A673 (cell line): ENCODE measurements around the gene FETUB. TPM values are rescaled to one million over a fixed set of nuclear protein-coding genes. Genes with fewer than 3 reads are reported as not detected.
A peak's percentile ranks its signal among the peaks of the same experiment; 100 is the strongest.

Source experiments
- BruUV-seq: library from RNA; stranded (reverse); fragments of 400-500 nt; replicated peaks from 2 replicates; lab custom pipeline; 2021; lab: Mats Ljungman, UMichigan
- CTCF ChIA-PET: fragments of 300-600 bp; sonication (Branson Sonifier 250); formaldehyde crosslinking; loops from one replicate; lab custom pipeline; 2022; ENCODE audit warnings: antibody characterized with exemption; lab: Charles Lee
- POLR2A ChIA-PET: fragments of 300-600 bp; sonication (Branson Sonifier 250); formaldehyde crosslinking; loops from one replicate; lab custom pipeline; 2022; ENCODE audit warnings: antibody characterized with exemption; ENCODE audit not compliant: low non-redundant PET; lab: Charles Lee
- DNase-seq: peaks from one replicate; pipeline ENCODE4 v3.0.0-alpha.2; 2015; ENCODE audit warnings: low spot score
- H3K27ac ChIP-seq: fragments of 200-600 bp; sonication (generic); 2 replicates; pipeline ENCODE4 v1.5.1; 2016; ENCODE audit warnings: mixed run types, low read depth, mild to moderate bottlenecking, mixed read lengths, antibody characterized with exemption, low read length; ENCODE audit not compliant: poor library complexity, severe bottlenecking
- H3K27me3 ChIP-seq: fragments of 200-600 bp; sonication (generic); replicated peaks from 2 replicates; pipeline ENCODE4 v1.6.1; 2017; ENCODE audit warnings: mixed run types, low read depth, mild to moderate bottlenecking, mixed read lengths, antibody characterized with exemption, low read length; ENCODE audit not compliant: insufficient read depth, poor library complexity
- H3K36me3 ChIP-seq: fragments of 200-600 bp; sonication (generic); 2 replicates; pipeline ENCODE4 v1.6.1; 2016; ENCODE audit warnings: mixed run types, mild to moderate bottlenecking, mixed read lengths, antibody characterized with exemption, low read length; ENCODE audit not compliant: insufficient read depth, poor library complexity, severe bottlenecking
- H3K4me1 ChIP-seq: fragments of 200-600 bp; sonication (generic); 2 replicates; pipeline ENCODE4 v1.6.1; 2017; ENCODE audit warnings: mixed run types, mild to moderate bottlenecking, mixed read lengths, antibody characterized with exemption, low read length; ENCODE audit not compliant: insufficient read depth, poor library complexity, severe bottlenecking
- H3K4me3 ChIP-seq: fragments of 200-600 bp; sonication (generic); 2 replicates; pipeline ENCODE4 v1.5.1; 2016; ENCODE audit warnings: low read depth, mixed run types, mild to moderate bottlenecking, mixed read lengths, low read length; ENCODE audit not compliant: poor library complexity, severe bottlenecking
- H3K9me3 ChIP-seq: fragments of 200-600 bp; sonication (generic); 2 replicates; pipeline ENCODE4 v1.6.1; 2016; ENCODE audit warnings: mixed run types, low read depth, mild to moderate bottlenecking, mixed read lengths, antibody characterized with exemption, low read length; ENCODE audit not compliant: poor library complexity, severe bottlenecking
- CTCF ChIP-seq: fragments of 300-800, 200-600 bp; sonication (generic); conservative IDR thresholded peaks from 2 replicates; pipeline ENCODE4 v1.5.1; 2017; ENCODE audit warnings: low read depth, mild to moderate bottlenecking, antibody characterized with exemption, low read length, moderate library complexity, mixed read lengths
- EZH2 ChIP-seq: fragments of 200-600 bp; sonication (generic); IDR thresholded peaks from 2 replicates; pipeline ENCODE4 v1.6.1; 2017; ENCODE audit warnings: borderline replicate concordance, low read depth, mild to moderate bottlenecking, mixed read lengths, antibody characterized with exemption, low read length; ENCODE audit not compliant: poor library complexity, severe bottlenecking
- intact Hi-C: fragments of 100-400 bp; cut with micrococcal nuclease; formaldehyde crosslinking; loops from one replicate; pipeline ENCODE4 v1.10.0; 2022; ENCODE audit not compliant: unreplicated experiment
- total RNA-seq: library from RNA; stranded (reverse); gene quantifications from 2 replicates; pipeline ENCODE4 v1.2.3, GENCODE V29; 2021

The FETUB gene
- total RNA-seq, 1 experiment from 2014 or later, result not detected

- H3K9me3 ChIP-seq, result no peaks in the 10 kb centered on the region
- H3K27ac ChIP-seq, result peak overlapping the region; percentile 87
- H3K4me1 ChIP-seq, result peaks cover 35% of the 10 kb centered on the region
- no peaks in the 10 kb centered on the region for H3K36me3 ChIP-seq
- H3K27me3 ChIP-seq, result no peaks in the 10 kb centered on the region
- CTCF ChIA-PET, result interaction anchor here (0.6 to 1.9 kb wide), 6 partner anchors 32 to 526 kb away, joined by 3 to 7 read pairs (median 4); partner anchors contain the start of genes DNAJB11 and RPL39L
- intact Hi-C loops, result loop anchor here (2.0 to 10.0 kb wide), 3 partner anchors 25 to 631 kb away; partner anchors contain the start of gene EIF4A2
- no TSS peak for BruUV-seq
- TF ChIP-seq EZH2, result no peak
- TF ChIP-seq CTCF, result no peak
- POLR2A ChIA-PET, result interaction anchor here (0.9 kb wide), 1 partner anchor 503 kb away, joined by 10 read pairs; no protein-coding TSS in a partner anchor
- DNase-seq, result peak; percentile 95
- peak overlapping the region; percentile 34 for H3K4me3 ChIP-seq
These were observed 26.4 kb upstream of the FETUB start for GRCh38 chr3:186613637-186614265.

GRCh38 chr3:186614266-186614596 is 26.0 kb upstream of the FETUB start:
- no peaks in the 10 kb centered on the region for H3K9me3 ChIP-seq
- peak; percentile 53 for DNase-seq
- intact Hi-C loops, result loop anchor here (2.0 to 10.0 kb wide), 3 partner anchors 25 to 632 kb away; partner anchors contain the start of gene EIF4A2
- TF ChIP-seq EZH2 (no peak), CTCF (no peak)
- H3K27ac ChIP-seq, result peak overlapping the region; percentile 87
- TSS peak; percentile 88 for BruUV-seq
- peak overlapping the region; percentile 34 for H3K4me3 ChIP-seq
- POLR2A ChIA-PET, result interaction anchor here (0.7 kb wide), 1 partner anchor 551 kb away, joined by 3 read pairs; no protein-coding TSS in a partner anchor
- peaks cover 35% of the 10 kb centered on the region for H3K4me1 ChIP-seq
- CTCF ChIA-PET, result interaction anchor here (0.6 to 1.9 kb wide), 14 partner anchors 11 to 1005 kb away, joined by 3 to 11 read pairs (median 4); partner anchors contain the start of genes DNAJB11 and RPL39L
- H3K36me3 ChIP-seq, result no peaks in the 10 kb centered on the region
- H3K27me3 ChIP-seq, result no peaks in the 10 kb centered on the region

- TF ChIP-seq CTCF (peak; percentile 99), EZH2 (no peak)
- Histone ChIP-seq H3K4me3 (peak overlapping the region; percentile 34), H3K27ac (peak overlapping the region; percentile 87), H3K4me1 (peaks cover 35% of the 10 kb centered on the region), H3K9me3 (no peaks in the 10 kb centered on the region), H3K36me3 (no peaks in the 10 kb centered on the region), H3K27me3 (no peaks in the 10 kb centered on the region)
- BruUV-seq, result TSS peak; percentile 77
- intact Hi-C loops, result loop anchor here (2.0 to 10.0 kb wide), 4 partner anchors 26 to 633 kb away; partner anchors contain the start of gene EIF4A2
- POLR2A ChIA-PET, result interaction anchor here (0.7 kb wide), 1 partner anchor 550 kb away, joined by 3 read pairs; no protein-coding TSS in a partner anchor
- DNase-seq, result peak; percentile 94
- CTCF ChIA-PET, result interaction anchor here (0.6 to 1.9 kb wide), 13 partner anchors 10 to 1005 kb away, joined by 3 to 11 read pairs (median 4); partner anchors contain the start of genes DNAJB11 and RPL39L
These were observed 25.4 kb upstream of the FETUB start for GRCh38 chr3:186614597-186615483.
